WTC11 (cell line): ENCODE results near the gene CCDC117. TPM values are rescaled to one million over a fixed set of nuclear protein-coding genes. Genes with fewer than 3 reads are reported as not detected.

Experiments used
- ATAC-seq: fragments of 200-7000 bp; cut with Tn5 transposase; 2 replicates; pipeline ENCODE4 v1.10.0; 2021; ENCODE audit warnings: mild to moderate bottlenecking, moderate library complexity
- CTCF ChIA-PET: fragments of 300-600 bp; sonication (Branson Sonifier 250); formaldehyde crosslinking; loops from one replicate; lab custom pipeline; 2021; ENCODE audit warnings: antibody characterized with exemption; lab: Charles Lee
- POLR2A ChIA-PET: fragments of 350-600 bp; sonication (Branson Sonifier 250); formaldehyde crosslinking; loops from one replicate; lab custom pipeline; 2021; ENCODE audit warnings: antibody characterized with exemption; lab: Charles Lee
- DNase-seq: peaks from one replicate; pipeline ENCODE4 v3.0.0; 2021; ENCODE audit warnings: low spot score
- H3K27ac Mint-ChIP-seq: 2 replicates; pipeline ENCODE4 v1.8.0; 2021; ENCODE audit warnings: mixed read lengths
- H3K27me3 Mint-ChIP-seq: 2 replicates; pipeline ENCODE4 v1.8.0; 2021; ENCODE audit warnings: low read depth, mild to moderate bottlenecking, moderate library complexity, mixed read lengths
- H3K36me3 Mint-ChIP-seq: 2 replicates; pipeline ENCODE4 v1.8.0; 2021; ENCODE audit warnings: mixed read lengths
- H3K4me1 Mint-ChIP-seq: 2 replicates; pipeline ENCODE4 v1.8.0; 2022; ENCODE audit warnings: mixed read lengths
- H3K4me3 Mint-ChIP-seq: 2 replicates; pipeline ENCODE4 v1.8.0; 2021; ENCODE audit warnings: mild to moderate bottlenecking, moderate library complexity, mixed read lengths
- H3K9me3 Mint-ChIP-seq: 2 replicates; pipeline ENCODE4 v1.8.0; 2021; ENCODE audit warnings: mixed read lengths
- EMX1 ChIP-seq: fragments of 250-450 bp; sonication (Bioruptor Pico); IDR thresholded peaks from 2 replicates; pipeline ENCODE4 v1.8.0; 2021; ENCODE audit warnings: mild to moderate bottlenecking
- ETV6 ChIP-seq: sonication (generic); formaldehyde crosslinking; IDR thresholded peaks from 2 replicates; pipeline ENCODE4 v1.8.1; 2022; ENCODE audit warnings: mild to moderate bottlenecking, missing genetic modification reagents
- FOXP1 ChIP-seq: sonication (generic); formaldehyde crosslinking; IDR thresholded peaks from 2 replicates; pipeline ENCODE4 v1.8.0; 2022; ENCODE audit warnings: missing genetic modification reagents, mild to moderate bottlenecking, moderate library complexity, borderline replicate concordance
- GABPB1 ChIP-seq: sonication (generic); formaldehyde crosslinking; IDR thresholded peaks from 2 replicates; pipeline ENCODE4 v1.8.1; 2023; ENCODE audit warnings: mild to moderate bottlenecking, missing genetic modification reagents
- GRHL2 ChIP-seq: fragments of 250-450 bp; sonication (Bioruptor Pico); IDR thresholded peaks from 2 replicates; pipeline ENCODE4 v1.8.0; 2022; ENCODE audit warnings: mild to moderate bottlenecking, moderate library complexity; ENCODE audit not compliant: insufficient replicate concordance, severe bottlenecking
- GTF2I ChIP-seq: fragments of 250-450 bp; sonication (Bioruptor Pico); conservative IDR thresholded peaks from 2 replicates; pipeline ENCODE4 v1.4.0; 2021; ENCODE audit warnings: mild to moderate bottlenecking
- JUN ChIP-seq: sonication (generic); formaldehyde crosslinking; IDR thresholded peaks from 2 replicates; pipeline ENCODE4 v1.8.0; 2023; ENCODE audit warnings: mild to moderate bottlenecking, missing genetic modification reagents
- MYBL2 ChIP-seq: sonication (generic); formaldehyde crosslinking; IDR thresholded peaks from 2 replicates; pipeline ENCODE4 v1.8.1; 2023; ENCODE audit warnings: mild to moderate bottlenecking, moderate library complexity, missing genetic modification reagents
- NFYB ChIP-seq: sonication (generic); formaldehyde crosslinking; conservative IDR thresholded peaks from 2 replicates; pipeline ENCODE4 v1.8.0; 2022; ENCODE audit warnings: low read depth, missing genetic modification reagents
- NR3C1 ChIP-seq: sonication (generic); formaldehyde crosslinking; conservative IDR thresholded peaks from 2 replicates; pipeline ENCODE4 v1.8.1; 2023; ENCODE audit warnings: low read depth, mild to moderate bottlenecking, missing genetic modification reagents
- SMAD3 ChIP-seq: sonication (generic); formaldehyde crosslinking; IDR thresholded peaks from 2 replicates; pipeline ENCODE4 v1.8.0; 2022; ENCODE audit warnings: missing genetic modification reagents, mild to moderate bottlenecking, borderline replicate concordance
- SMAD4 ChIP-seq: sonication (generic); formaldehyde crosslinking; IDR thresholded peaks from 2 replicates; pipeline ENCODE4 v1.8.0; 2022; ENCODE audit warnings: mild to moderate bottlenecking, missing genetic modification reagents
- ZNF219 ChIP-seq: sonication (generic); formaldehyde crosslinking; IDR thresholded peaks from 2 replicates; pipeline ENCODE4 v1.8.0; 2023; ENCODE audit warnings: missing genetic modification reagents, mild to moderate bottlenecking, borderline replicate concordance
- ZNF416 ChIP-seq: fragments of 250-450 bp; sonication (Bioruptor Pico); IDR thresholded peaks from 2 replicates; pipeline ENCODE4 v1.9.0; 2021; ENCODE audit warnings: mild to moderate bottlenecking, inconsistent platforms
- ZNF671 ChIP-seq: fragments of 250-450 bp; sonication (Bioruptor Pico); IDR thresholded peaks from 2 replicates; pipeline ENCODE4 v1.8.0; 2021; ENCODE audit warnings: mild to moderate bottlenecking
- total RNA-seq: library from RNA; stranded (reverse); gene quantifications from 3 replicates; pipeline ENCODE4 v1.2.3, GENCODE V29; 2021
- TF ChIP-seq, protein P1 (sequence below): fragments of 250-450 bp; sonication (Bioruptor Pico); IDR thresholded peaks from 2 replicates; pipeline ENCODE4 v1.9.0; 2021; ENCODE audit warnings: moderate library complexity, mild to moderate bottlenecking, inconsistent platforms, borderline replicate concordance
- TF ChIP-seq, protein P2 (sequence below): sonication (generic); formaldehyde crosslinking; IDR thresholded peaks from 2 replicates; pipeline ENCODE4 v1.8.0; 2022; ENCODE audit warnings: missing genetic modification reagents
- TF ChIP-seq, protein P3 (sequence below): sonication (generic); formaldehyde crosslinking; IDR thresholded peaks from 2 replicates; pipeline ENCODE4 v1.8.0; 2022; ENCODE audit warnings: mild to moderate bottlenecking, missing genetic modification reagents
- TF ChIP-seq, protein P4 (sequence below): sonication (generic); formaldehyde crosslinking; IDR thresholded peaks from 2 replicates; pipeline ENCODE4 v1.8.1; 2023; ENCODE audit warnings: mild to moderate bottlenecking, moderate library complexity, missing genetic modification reagents
- TF ChIP-seq, protein P5 (sequence below): sonication (generic); formaldehyde crosslinking; IDR thresholded peaks from 2 replicates; pipeline ENCODE4 v1.8.1; 2022; ENCODE audit warnings: mild to moderate bottlenecking, missing genetic modification reagents, moderate library complexity, borderline replicate concordance
- TF ChIP-seq, protein P6 (sequence below): fragments of 250-450 bp; sonication (Bioruptor Pico); IDR thresholded peaks from 2 replicates; pipeline ENCODE4 v1.9.0; 2021; ENCODE audit warnings: mild to moderate bottlenecking
- TF ChIP-seq, protein P7 (sequence below): fragments of 250-450 bp; sonication (Bioruptor Pico); IDR thresholded peaks from 2 replicates; pipeline ENCODE4 v1.8.0; 2021; ENCODE audit warnings: mild to moderate bottlenecking

The CCDC117 gene
- total RNA-seq, 1 experiment from 2014 or later: 39.0 TPM

DNA sequence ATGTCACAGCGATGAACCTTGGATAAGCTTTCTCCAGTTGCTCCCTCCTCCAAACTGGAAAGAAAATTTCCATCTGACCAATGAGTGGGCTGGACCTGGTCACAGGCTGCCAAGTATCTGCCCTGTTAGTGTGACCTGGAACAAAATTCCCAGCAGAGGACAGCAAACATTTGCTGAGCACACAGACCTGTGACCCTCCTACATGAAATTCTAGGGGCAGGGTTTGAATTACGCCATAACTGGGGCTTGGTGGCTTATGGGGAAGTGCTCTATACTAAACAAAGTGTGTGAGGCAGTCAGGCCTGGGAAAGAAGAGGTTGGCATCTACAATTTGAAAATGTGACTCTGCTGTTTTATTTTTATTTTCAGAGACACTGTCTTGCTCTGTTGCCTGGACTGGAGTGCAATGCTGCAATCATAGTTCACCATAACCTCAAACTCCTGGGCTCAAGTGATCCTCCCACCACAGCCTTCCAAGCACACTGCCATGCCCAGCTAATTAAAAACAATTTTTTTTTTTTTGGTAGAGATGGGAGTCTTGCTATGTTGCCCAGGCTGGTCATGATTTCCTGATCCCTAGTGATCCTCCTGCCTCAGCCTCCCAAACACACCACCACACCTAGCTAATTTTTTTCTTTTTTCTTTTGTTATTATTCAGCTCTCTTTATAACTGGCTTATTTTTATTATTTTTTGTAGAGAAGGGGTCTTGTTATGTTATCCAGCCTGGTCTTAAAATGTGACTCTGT lies 41.5 kb downstream of the CCDC117 start:
- Mint-ChIP-seq H3K9me3 (no peaks in the 10 kb centered on the region), H3K4me3 (no peak overlapping the region), H3K4me1 (peaks cover 14% of the 10 kb centered on the region), H3K36me3 (no peaks in the 10 kb centered on the region), H3K27me3 (no peaks in the 10 kb centered on the region), H3K27ac (no peak overlapping the region)
- DNase-seq: no peak
- ChIA-PET POLR2A (interaction anchor here (1.0 kb wide), 1 partner anchor 13 kb away, joined by 3 read pairs; the partner anchor contains the start of gene XBP1), CTCF (interaction anchor here (2.7 kb wide), 1 partner anchor 15 kb away, joined by 9 read pairs; no protein-coding TSS in a partner anchor)
- no peak for ATAC-seq
- TF ChIP-seq, protein P1, sequence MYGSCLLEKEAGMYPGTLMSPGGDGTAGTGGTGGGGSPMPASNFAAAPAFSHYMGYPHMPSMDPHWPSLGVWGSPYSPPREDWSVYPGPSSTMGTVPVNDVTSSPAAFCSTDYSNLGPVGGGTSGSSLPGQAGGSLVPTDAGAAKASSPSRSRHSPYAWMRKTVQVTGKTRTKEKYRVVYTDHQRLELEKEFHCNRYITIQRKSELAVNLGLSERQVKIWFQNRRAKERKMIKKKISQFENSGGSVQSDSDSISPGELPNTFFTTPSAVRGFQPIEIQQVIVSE (CRISPR knock-in tag): no peak
- TF ChIP-seq, protein P2, sequence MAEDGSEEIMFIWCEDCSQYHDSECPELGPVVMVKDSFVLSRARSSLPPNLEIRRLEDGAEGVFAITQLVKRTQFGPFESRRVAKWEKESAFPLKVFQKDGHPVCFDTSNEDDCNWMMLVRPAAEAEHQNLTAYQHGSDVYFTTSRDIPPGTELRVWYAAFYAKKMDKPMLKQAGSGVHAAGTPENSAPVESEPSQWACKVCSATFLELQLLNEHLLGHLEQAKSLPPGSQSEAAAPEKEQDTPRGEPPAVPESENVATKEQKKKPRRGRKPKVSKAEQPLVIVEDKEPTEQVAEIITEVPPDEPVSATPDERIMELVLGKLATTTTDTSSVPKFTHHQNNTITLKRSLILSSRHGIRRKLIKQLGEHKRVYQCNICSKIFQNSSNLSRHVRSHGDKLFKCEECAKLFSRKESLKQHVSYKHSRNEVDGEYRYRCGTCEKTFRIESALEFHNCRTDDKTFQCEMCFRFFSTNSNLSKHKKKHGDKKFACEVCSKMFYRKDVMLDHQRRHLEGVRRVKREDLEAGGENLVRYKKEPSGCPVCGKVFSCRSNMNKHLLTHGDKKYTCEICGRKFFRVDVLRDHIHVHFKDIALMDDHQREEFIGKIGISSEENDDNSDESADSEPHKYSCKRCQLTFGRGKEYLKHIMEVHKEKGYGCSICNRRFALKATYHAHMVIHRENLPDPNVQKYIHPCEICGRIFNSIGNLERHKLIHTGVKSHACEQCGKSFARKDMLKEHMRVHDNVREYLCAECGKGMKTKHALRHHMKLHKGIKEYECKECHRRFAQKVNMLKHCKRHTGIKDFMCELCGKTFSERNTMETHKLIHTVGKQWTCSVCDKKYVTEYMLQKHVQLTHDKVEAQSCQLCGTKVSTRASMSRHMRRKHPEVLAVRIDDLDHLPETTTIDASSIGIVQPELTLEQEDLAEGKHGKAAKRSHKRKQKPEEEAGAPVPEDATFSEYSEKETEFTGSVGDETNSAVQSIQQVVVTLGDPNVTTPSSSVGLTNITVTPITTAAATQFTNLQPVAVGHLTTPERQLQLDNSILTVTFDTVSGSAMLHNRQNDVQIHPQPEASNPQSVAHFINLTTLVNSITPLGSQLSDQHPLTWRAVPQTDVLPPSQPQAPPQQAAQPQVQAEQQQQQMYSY: no peak
- TF ChIP-seq, protein P3, sequence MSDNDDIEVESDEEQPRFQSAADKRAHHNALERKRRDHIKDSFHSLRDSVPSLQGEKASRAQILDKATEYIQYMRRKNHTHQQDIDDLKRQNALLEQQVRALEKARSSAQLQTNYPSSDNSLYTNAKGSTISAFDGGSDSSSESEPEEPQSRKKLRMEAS (CRISPR knock-in tag): no peak
- peak; percentile 88 for TF ChIP-seq GABPB1

DNA sequence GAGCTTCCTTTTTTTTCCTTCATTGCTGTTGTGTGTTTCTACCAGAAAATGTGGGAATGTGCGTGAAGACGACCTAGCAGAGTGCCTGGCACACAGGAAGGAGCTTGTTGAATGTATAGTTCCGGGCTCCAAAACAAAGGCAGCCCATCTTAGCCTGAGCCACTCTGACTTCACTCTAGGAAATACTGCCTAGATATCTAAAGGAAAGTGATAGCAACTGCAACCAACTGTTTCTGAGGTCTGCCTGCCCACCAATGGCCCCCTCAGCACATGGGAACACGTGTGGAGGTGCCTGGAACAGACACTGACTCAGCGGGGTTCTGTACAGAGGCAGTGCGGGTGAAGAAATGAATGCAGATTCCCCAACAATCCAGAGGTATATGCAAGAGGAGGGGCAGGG lies 42.6 kb downstream of the CCDC117 start:
- H3K9me3 Mint-ChIP-seq: no peaks in the 10 kb centered on the region
- H3K4me1 Mint-ChIP-seq: peaks cover 19% of the 10 kb centered on the region
- ATAC-seq (no peak; the same call in 1 of the 2 replicates), DNase-seq (no peak)
- H3K27ac Mint-ChIP-seq: peak overlapping the region; percentile 31; the same call in 1 of the 2 replicates
- ChIA-PET CTCF (interaction anchor here (2.7 kb wide), 1 partner anchor 14 kb away, joined by 9 read pairs; no protein-coding TSS in a partner anchor), POLR2A (no interaction called here)
- H3K4me3 Mint-ChIP-seq: no peak overlapping the region
- H3K36me3 Mint-ChIP-seq: no peaks in the 10 kb centered on the region
- H3K27me3 Mint-ChIP-seq: no peaks in the 10 kb centered on the region
- TF ChIP-seq ZNF219 (CRISPR knock-in tag): no peak
- TF ChIP-seq ZNF416 (CRISPR knock-in tag): no peak
- TF ChIP-seq SMAD3: no peak
- TF ChIP-seq GABPB1: no peak
- TF ChIP-seq, protein P3 (CRISPR knock-in tag): no peak
- TF ChIP-seq JUN (CRISPR knock-in tag): no peak
- TF ChIP-seq GRHL2 (CRISPR knock-in tag): no peak
- TF ChIP-seq, all 79 proteins: peak for 0

DNA sequence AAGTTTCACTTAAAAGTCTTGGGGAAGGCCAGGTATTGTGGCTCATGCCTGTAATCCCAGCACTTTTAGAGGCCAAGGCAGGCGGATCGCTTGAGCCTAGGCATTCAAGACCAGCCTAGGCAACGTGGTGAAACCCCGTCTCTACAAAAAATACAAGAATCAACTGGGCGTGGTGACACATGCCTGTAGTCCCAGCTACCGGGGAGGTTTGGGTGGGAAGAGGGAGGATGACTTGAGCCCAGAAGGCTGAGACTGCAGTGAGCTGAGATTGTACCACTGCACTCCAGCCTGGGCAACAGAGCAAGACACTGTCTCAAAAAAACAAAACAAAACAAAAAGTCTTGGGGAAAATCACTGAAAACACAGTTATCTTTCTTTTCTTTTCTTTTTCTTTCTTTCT lies 43.2 kb downstream of the CCDC117 start:
- DNase-seq (no peak), ATAC-seq (no peak)
- Mint-ChIP-seq H3K27ac (peak overlapping the region; percentile 31; the same call in 1 of the 2 replicates), H3K4me1 (peaks cover 19% of the 10 kb centered on the region), H3K4me3 (no peak overlapping the region), H3K36me3 (no peaks in the 10 kb centered on the region), H3K9me3 (no peaks in the 10 kb centered on the region), H3K27me3 (no peaks in the 10 kb centered on the region)
- ChIA-PET CTCF (no interaction called here), POLR2A (interaction anchor here (0.8 kb wide), 1 partner anchor 15 kb away, joined by 5 read pairs; the partner anchor contains the start of gene XBP1)
- TF ChIP-seq GABPB1: no peak
- no peak for TF ChIP-seq GTF2I (CRISPR knock-in tag)
- TF ChIP-seq, protein P4, sequence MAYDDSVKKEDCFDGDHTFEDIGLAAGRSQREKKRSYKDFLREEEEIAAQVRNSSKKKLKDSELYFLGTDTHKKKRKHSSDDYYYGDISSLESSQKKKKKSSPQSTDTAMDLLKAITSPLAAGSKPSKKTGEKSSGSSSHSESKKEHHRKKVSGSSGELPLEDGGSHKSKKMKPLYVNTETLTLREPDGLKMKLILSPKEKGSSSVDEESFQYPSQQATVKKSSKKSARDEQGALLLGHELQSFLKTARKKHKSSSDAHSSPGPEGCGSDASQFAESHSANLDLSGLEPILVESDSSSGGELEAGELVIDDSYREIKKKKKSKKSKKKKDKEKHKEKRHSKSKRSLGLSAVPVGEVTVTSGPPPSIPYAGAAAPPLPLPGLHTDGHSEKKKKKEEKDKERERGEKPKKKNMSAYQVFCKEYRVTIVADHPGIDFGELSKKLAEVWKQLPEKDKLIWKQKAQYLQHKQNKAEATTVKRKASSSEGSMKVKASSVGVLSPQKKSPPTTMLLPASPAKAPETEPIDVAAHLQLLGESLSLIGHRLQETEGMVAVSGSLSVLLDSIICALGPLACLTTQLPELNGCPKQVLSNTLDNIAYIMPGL (CRISPR knock-in tag): no peak
- no peak for TF ChIP-seq ZNF671 (CRISPR knock-in tag)
- TF ChIP-seq, protein P5, sequence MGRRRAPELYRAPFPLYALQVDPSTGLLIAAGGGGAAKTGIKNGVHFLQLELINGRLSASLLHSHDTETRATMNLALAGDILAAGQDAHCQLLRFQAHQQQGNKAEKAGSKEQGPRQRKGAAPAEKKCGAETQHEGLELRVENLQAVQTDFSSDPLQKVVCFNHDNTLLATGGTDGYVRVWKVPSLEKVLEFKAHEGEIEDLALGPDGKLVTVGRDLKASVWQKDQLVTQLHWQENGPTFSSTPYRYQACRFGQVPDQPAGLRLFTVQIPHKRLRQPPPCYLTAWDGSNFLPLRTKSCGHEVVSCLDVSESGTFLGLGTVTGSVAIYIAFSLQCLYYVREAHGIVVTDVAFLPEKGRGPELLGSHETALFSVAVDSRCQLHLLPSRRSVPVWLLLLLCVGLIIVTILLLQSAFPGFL (CRISPR knock-in tag): no peak
- TF ChIP-seq ETV6 (CRISPR knock-in tag): no peak
- TF ChIP-seq EMX1 (CRISPR knock-in tag): no peak
- TF ChIP-seq MYBL2 (CRISPR knock-in tag): no peak
- TF ChIP-seq, protein P6, sequence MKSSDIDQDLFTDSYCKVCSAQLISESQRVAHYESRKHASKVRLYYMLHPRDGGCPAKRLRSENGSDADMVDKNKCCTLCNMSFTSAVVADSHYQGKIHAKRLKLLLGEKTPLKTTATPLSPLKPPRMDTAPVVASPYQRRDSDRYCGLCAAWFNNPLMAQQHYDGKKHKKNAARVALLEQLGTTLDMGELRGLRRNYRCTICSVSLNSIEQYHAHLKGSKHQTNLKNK (CRISPR knock-in tag): no peak
- no peak for TF ChIP-seq NFYB (CRISPR knock-in tag)
- TF ChIP-seq, protein P7, sequence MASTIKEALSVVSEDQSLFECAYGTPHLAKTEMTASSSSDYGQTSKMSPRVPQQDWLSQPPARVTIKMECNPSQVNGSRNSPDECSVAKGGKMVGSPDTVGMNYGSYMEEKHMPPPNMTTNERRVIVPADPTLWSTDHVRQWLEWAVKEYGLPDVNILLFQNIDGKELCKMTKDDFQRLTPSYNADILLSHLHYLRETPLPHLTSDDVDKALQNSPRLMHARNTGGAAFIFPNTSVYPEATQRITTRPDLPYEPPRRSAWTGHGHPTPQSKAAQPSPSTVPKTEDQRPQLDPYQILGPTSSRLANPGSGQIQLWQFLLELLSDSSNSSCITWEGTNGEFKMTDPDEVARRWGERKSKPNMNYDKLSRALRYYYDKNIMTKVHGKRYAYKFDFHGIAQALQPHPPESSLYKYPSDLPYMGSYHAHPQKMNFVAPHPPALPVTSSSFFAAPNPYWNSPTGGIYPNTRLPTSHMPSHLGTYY (CRISPR knock-in tag): no peak
- no peak for TF ChIP-seq FOXP1 (CRISPR knock-in tag)
- no peak for TF ChIP-seq NR3C1
- TF ChIP-seq SMAD4 (CRISPR knock-in tag): no peak
